GM18861 (cell line): ENCODE data around the gene PCDH7.

Experiments used
- ATAC-seq: cut with Tn5 transposase; IDR thresholded peaks from one replicate; pipeline ENCODE4 v1.9.1; 2021; ENCODE audit not compliant: unreplicated experiment

PCDH7 gene

DNA sequence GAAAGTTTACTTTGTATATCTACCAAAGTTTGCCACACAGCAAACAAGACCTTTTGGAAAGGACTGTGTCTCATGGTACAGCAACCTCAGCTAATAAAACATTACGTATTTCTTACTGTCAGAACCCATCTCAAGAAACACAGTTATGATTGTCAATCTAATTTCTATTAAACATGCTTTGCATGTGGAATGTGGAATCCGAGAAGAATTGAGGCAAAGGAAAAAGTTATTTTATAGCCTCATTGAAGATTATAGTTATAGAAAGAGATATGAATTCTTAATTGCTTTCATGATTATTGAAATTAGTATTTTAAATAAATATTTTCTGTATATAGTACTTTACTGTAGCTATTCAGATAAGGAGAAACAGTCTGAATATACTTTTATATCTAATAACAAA, 5.4 kb downstream of the PCDH7 start:
- ATAC-seq, result no peak

DNA sequence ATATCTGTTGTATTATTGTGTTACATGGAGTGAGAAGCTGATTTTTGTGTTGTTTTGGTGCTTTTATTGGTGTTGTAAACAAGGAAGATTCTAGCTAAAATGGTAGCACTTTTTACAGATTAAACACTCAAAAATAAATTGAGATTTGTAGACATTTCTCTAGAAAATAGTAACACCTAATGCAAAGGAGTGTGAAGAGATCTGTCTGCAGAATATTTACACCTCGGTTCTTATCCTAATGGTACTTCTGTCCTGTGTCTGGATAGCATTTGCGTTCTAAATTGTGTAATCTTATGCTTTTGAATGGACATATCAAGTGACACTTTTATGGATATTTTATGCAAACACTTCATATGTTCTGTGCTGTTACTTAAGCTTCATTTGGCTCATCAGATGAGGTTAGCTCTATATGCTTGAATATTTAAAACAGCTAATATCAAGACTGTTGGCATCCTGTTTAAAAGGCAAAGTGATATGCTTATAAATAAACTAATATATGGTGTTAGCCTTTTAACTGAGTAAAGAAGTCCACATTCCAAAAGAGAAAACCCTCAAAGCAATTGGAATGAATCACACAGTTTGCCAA, 6.0 kb downstream of the PCDH7 start:
- no peak for ATAC-seq

DNA sequence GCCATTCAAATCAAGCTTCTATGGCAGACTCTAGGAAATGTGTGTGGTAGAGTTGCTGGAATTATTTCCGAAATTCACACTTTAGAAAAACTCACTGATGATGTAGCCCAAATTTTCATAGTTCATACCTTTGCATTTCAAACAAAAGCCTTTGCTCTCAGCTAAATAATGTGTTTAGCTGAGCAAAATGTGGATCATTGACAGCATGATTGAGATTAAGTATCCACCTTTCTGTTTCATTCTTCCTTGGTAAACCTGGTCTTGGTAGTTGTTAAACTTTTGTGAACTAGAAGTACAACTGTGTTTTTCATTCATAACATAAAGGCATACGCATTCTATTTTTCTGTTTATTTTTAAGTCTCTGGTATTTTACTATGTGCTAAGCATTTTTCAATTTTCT, 7.2 kb downstream of the PCDH7 start:
- no peak for ATAC-seq

DNA sequence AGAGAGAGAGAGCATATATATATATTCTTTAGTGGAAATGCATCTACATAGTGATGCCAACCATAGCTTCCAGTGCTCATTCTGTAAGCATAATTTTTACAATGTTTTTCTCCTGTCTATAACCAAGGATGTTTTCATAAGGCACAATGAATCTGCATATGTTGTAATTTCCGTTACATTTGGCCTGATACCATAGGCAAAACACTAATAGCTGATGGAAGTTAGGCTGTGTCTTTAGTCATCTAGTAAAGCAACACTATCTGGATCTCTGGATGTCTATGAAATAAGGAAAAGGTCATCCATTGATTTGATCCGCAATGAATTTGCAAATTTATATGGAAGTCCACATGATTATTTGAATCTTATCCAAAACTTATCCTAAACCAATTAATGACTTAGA, 8.1 kb downstream of the PCDH7 start:
- ATAC-seq, result no peak

DNA sequence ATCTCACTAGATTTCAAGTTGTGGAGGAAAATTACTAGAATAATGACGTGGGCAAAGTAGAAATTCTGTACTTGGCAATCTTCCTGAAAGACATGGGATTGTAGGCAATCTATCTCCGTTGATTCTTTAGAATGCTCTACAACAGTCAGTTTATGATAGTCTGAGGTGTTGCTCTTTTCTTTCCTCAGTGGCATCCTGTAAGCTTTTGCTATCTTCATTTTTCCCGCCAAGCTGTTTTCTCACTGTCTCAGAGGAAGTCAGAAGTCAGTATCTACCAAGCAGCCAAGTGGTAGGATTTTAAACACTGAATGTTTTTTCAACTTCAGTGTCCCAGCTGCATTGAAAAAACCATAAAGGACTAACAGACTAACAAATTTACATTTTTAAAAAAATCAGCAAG, 23.7 kb downstream of the PCDH7 start:
- ATAC-seq, result no peak

DNA sequence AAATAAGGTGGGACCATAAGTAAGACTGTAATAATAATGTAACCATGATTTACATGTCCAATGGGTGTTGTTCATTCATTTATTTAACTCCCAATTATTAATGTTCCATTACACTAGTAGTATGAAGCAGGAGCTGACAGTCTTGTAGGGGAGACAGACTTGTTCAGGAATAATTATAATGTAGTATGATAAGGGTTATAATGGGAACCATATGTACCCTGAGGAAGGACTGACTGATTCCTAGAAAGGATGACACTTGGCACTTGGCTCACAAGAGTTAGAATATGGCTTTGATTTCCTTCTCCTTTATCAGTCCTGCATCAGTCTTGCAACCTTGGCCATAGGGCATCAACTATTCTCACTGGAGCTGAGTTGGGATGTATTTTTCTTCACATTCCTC, 24.2 kb downstream of the PCDH7 start:
- no peak for ATAC-seq

DNA sequence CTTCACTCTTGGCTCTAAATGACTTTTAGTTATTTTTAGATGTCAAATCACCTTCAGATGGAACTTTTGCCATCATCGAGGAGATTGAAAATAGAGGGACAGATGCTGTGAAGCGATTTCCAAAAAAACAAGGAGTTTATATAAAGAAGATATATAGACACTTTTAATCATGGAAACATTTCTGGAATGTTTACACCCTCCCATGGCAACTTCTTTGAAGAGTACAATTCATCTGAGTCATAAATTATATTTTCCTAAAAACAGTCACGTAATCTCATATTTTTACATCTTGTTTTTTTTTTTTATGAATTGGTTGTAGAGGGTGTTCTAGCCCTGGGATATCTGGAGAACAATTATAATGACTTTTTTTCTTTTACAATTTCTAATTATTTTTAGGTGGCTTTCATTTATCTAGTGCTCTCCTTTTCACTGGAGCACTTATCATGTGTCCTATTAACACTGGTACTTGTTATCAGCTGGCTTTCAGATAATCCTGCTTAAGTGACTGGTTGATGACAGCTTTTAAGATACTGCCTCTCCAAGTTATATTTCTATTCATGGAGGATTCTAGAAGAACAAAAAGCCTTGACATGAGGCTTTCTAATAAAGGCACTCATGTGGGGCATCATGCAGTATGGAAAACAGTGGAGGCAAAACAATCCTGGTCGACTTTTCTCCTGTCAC, 24.9 kb downstream of the PCDH7 start:
- no peak for ATAC-seq

DNA sequence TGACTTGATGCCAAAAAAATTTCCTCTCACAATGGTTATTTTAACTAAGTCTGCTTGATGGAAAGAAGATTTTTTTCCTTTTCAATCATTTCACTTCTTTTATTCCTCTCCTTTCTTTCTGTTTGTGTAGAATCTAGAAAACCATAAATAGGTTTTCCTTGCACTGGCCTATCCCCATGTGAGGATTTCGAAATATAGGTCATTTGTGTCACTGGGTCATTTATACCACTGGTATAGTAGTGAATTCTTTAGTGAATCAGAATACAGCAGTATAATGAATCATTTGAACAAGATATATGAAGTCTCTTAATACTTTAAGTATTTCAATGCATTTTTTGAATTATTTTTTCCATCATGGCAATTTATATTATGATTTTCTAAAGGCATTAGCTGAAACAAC, 26.6 kb downstream of the PCDH7 start:
- no peak for ATAC-seq

DNA sequence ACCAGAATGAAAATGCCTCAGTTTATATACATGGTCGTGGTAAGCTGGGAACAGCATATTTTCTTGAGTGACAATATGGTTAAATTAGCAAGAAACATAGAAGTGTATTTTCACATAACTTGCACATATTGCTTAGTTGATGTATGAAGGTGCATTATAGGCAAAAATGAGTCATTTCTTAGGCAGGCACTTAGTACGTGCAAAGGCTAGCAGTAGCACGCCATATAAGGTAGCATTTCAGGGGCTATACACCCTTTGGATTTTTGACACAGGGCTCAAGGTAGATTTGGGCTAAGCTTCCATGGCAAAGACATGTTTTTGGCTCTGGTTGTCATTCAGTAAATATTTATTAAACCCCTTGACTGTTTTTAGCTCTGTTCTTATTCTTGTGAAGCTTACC, 33.1 kb downstream of the PCDH7 start:
- ATAC-seq, result no peak

DNA sequence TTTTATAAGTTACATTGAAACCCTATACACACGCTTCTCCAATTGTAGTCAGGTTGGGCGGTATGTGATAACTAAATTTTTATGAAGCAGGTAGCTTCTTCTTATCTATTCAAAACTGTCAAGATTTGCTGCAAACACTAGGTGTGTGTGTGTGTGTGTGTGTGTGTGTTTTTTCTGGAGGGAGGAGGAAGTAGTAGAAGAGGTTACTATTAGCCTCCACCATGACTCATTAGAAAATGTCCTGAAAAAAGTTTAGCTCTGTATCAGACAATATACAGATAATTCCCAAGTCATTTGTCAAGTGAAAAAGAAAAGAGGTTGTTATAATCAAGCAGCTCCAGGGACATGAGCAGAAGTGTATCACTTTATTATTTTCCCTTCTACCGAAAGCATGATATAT, 33.9 kb downstream of the PCDH7 start:
- ATAC-seq, result no peak

DNA sequence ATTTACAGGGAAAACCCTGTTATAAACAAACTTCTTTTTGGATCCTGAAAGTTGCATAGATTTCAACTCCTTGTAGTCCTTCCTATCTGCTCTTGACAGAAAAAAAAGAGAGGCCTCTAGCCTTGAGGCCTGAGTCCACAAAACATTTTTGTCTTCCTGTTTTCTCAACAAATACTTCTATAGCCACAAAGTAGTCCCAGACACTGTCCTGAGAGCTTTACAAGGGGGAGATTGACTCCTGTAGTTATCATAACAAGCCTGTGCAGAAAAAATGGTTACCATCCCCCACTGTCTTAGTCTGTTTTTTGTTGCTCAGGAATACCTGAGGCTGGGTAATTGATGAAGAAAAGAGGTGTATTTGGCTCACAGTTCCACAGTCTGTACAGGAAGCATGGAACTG, 35.2 kb downstream of the PCDH7 start:
- no peak for ATAC-seq

DNA sequence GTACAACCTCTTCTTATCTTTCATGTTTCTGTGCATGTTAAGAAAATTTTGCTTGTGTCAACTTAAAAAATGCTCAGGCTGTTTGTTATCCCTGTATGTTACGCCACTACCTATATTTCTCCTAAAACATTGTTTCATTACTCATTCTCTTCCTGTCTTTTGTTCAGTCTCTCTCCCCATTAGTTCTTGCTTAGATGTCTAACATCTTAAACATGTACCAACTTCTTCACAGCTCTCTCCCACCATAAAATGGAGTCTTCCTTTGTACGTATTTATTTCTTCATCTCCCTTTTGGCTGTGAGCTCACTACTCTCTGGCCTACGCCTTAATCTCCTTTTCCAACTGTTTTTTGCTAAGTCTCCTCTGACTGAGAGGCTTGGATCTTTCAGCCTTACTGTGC, 36.4 kb downstream of the PCDH7 start:
- ATAC-seq, result no peak

DNA sequence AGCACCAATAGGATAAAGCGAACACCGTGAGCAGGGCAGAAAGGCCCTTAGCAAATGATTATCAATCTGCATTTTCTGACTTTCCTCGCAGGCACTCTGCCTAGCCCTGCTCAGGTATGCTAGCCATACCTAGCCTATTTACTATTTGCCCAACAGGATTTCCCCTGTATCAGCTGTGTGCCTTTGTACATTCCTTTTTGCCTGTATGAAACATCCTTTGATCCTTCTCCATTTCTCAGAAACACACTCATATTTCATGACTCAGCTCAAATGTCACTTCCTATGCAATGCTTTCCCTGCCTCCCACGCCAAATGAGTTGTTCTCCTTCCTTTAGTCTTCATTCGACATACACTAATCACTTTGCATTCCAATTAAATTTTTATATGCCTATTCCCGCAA, 37.2 kb downstream of the PCDH7 start:
- ATAC-seq, result no peak

DNA sequence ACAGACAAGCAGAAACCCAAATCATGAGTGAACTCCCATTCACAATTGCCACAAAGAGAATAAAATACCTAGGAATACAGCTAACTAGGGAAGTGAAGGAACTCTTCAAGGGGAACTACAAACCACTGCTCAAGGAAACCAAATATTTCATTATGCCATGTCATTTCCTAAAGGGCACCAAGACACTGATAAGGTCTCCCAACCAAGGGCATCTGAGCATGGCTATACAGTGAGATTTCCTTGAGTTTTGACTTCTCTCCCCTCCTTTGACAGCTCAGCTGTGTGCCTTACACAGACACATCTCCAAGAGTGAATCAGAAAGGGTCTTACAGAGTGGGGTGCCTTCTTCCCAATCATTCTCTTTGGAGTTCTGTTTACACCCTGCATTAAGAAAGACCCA, 40.4 kb downstream of the PCDH7 start:
- ATAC-seq, result no peak

DNA sequence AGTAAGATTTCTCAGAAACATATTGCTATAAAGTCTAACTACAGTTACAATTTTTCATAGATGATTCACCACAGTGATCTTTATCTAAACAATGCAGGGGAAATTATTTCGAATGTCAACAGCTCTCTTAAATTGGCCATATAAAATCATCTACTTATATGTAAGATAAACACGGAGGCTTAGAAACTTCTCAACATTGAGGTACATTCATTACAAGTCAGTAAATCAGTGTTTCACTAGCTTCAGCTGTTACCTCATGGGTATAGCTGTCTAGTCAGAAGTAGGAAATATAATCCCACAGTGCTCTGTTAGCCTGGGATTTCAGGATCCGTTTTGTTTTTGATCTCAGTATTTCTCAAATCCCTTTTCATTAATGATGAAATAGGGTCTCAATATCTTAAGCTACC, 43.2 kb downstream of the PCDH7 start:
- ATAC-seq, result no peak

DNA sequence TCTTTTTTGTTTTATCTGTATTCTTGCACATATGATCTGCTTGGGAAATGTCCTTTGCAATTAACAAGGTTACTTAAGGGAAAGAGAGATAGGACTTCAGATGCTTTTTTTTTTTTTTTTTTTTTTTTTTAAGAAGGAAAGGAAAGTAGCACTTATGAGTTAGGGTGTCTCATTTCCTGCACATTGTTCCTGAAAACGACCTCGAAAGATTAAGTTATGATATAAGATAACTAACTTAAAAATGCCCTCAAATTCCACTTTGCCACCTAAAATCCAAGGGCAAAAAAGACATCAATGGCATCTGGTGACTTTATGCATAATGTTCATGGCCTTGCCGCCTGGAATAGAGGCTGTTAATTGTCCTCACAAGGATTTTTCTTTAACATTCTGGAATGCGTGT, 44.9 kb downstream of the PCDH7 start:
- ATAC-seq, result no peak

DNA sequence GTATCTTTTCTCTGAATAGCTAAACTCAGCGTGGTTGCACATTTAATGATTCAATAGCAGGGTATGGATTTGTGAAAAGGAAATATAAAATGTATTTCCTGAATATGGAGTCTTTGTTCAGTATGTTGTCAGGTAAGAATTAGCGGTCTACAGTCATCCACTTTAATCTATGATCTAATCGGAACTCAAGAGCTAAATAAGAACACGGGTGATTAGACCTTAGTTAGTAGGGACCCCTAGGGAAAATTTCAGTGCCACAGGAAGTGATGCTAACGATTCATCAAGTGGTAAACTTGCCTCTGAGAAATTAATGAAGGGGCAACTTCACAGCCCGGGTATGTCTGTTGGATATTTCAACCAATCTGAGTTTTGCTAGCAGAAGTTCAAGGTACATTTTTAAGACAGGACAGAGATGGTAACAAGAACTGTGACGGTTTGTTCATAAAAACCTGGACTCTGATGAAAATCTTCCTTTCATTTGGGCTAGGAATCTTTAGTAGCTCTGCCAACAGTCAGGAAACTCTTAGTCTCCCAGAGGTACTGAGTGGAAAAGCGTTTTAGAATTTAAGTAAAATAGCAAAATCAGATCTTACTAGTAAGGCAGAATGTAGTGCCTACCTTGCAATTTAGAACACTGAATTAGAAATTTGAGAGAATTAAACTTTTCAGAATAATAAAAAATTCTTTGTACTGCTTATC, 47.1 kb downstream of the PCDH7 start:
- no peak for ATAC-seq

DNA sequence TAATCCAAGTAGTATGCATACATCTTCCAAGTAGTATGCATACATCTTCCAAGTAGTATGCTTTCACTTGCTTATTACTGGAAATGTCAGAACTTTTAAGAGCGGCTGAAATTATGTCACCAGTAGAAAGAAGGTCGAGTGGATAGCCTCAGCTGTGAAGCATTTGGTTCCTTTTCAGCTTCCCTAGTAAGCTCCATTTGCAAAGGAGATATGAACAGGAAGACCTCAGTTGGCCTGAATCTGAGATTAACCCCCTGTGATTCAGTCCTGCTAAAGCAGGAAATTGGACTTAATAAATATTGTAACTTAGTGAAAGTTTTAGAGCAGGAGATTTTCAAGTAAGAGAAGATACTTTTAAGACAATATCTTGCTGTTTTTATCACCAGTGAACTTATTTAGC, 48.1 kb downstream of the PCDH7 start:
- no peak for ATAC-seq

DNA sequence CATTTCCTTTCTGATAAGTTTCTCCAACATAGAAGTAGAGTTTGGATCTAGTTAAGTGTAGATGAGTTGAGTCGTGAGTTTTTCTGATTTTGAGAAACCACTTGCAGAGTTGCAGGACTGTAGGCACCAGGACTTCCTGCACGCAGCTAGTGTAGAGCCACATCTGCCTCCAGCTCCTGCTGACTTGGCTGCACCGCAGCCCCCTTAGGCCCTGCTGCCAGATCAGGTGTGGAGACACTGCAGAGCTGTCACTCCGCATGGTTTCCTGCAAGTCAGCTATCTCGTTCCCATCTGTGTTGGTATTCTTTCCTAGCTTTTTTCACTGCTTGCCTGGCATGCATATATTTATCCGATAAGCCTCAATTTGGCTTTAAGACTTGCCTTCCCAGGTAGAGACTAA, 48.9 kb downstream of the PCDH7 start:
- ATAC-seq, result no peak

DNA sequence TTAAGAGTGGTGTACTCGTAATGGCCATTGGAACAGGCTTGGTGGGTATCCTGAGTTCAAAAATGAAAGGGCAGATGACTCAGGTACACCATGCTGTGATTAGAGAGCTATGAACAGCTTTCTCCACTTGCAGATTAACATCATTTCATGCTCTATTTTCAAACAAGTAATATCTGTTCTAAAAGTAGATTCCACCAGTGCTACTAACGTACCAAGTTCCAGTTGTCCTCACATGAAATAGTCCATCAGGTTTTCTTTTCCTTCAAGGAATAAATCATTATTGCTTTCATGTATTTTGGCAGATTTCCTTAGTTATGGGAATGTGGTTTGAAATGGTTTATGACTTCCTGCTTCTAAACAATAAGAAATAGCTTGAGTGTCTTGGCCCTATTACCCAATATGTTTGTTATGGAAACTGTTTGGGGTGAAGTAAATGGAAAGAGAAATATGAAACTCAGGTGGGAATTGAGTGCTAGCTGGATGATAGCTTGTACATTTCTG, 49.9 kb downstream of the PCDH7 start:
- ATAC-seq, result no peak

DNA sequence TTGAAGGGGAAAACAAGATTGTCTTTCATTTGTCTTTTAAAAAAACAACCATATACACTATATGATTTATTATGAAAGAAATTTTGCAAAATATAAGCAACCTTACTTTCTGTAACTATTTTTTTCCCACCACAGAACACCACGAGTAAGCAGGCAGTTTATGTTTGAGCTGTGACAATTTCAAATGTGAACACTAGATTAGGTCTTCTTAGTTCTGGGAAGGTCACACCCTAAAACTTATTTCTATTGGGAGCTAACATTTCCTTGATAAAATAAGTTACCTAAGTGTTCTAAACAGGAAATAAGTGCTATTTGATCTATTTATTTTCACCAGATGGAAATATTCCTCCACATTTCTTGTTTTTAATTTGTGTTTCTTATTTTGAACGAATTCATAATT, 50.6 kb downstream of the PCDH7 start:
- ATAC-seq, result no peak

DNA sequence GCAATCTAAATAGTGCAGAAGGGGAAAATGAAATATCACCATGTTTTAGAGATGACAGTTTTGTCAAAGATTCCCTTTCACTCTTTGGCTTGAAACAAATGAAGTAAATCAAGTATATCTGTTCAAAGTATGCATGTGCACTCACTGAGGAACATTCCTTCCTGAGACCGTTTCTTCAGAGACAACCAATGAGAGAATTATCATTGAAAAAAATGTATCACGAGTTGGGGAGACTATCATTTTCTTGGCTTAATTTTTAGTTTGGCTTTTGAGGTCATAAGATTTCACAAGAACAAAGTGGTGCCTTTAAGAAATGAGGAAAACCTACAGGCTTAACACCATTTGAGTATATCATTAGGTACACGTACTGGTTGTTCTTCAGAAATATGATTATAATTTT, 56.3 kb downstream of the PCDH7 start:
- ATAC-seq, result no peak
